ENCODE results near the gene PTH1R. TPM values are rescaled to one million over a fixed set of nuclear protein-coding genes. Genes with fewer than 3 reads are reported as not detected.

The PTH1R gene
- total RNA-seq, 1 experiment from 2014 or later = not detected

GRCh38 chr3:46926039-46926438 lies 48.5 kb downstream of the PTH1R start:
- no peak for TF ChIP-seq CTCF (IDR thresholded peaks at IDR 0.05; ENCODE audit: unreplicated experiment)
- no peak overlapping the region for H3K4me3 Mint-ChIP-seq (ENCODE audit: low read depth, unreplicated experiment)

GRCh38 chr3:46926447-46926846 lies 48.9 kb downstream of the PTH1R start:
- Mint-ChIP-seq H3K4me1 (ENCODE audit: low read depth, unreplicated experiment) (peaks cover 26% of the 10 kb centered on the region), H3K36me3 (ENCODE audit: insufficient read depth, unreplicated experiment) (peaks cover 39% of the 10 kb centered on the region), H3K9me3 (ENCODE audit: low read depth, unreplicated experiment) (no peaks in the 10 kb centered on the region), H3K4me3 (ENCODE audit: low read depth, unreplicated experiment) (no peak overlapping the region), H3K27me3 (ENCODE audit: unreplicated experiment) (no peaks in the 10 kb centered on the region), H3K27ac (ENCODE audit: unreplicated experiment) (no peak overlapping the region)
- intact Hi-C loops (cut with micrococcal nuclease; ENCODE audit: unreplicated experiment) = no loop called here
- DNase-seq = no peak
- no TSS peak for BruUV-seq (replicated peaks)
- no peak for TF ChIP-seq CTCF (IDR thresholded peaks at IDR 0.05; ENCODE audit: unreplicated experiment)
- CTCF ChIA-PET = interaction anchor here (0.6 kb wide), 1 partner anchor 34 kb away, joined by 4 read pairs; no protein-coding TSS in a partner anchor

More at GRCh38 chr3:46926039-46926438, 48.5 kb downstream of the PTH1R start:
- DNase-seq = no peak
- no peaks in the 10 kb centered on the region for H3K27me3 Mint-ChIP-seq (ENCODE audit: unreplicated experiment)
- no TSS peak for BruUV-seq (replicated peaks)
- intact Hi-C loops (cut with micrococcal nuclease; ENCODE audit: unreplicated experiment) = no loop called here
- CTCF ChIA-PET = no interaction called here
- peaks cover 36% of the 10 kb centered on the region for H3K36me3 Mint-ChIP-seq (ENCODE audit: insufficient read depth, unreplicated experiment)
- H3K4me1 Mint-ChIP-seq (ENCODE audit: low read depth, unreplicated experiment) = peaks cover 22% of the 10 kb centered on the region
- H3K9me3 Mint-ChIP-seq (ENCODE audit: low read depth, unreplicated experiment) = no peaks in the 10 kb centered on the region
- H3K27ac Mint-ChIP-seq (ENCODE audit: unreplicated experiment) = no peak overlapping the region

GRCh38 chr3:46926871-46927717 lies 49.6 kb downstream of the PTH1R start:
- no peaks in the 10 kb centered on the region for H3K9me3 Mint-ChIP-seq (ENCODE audit: low read depth, unreplicated experiment)
- H3K4me1 Mint-ChIP-seq (ENCODE audit: low read depth, unreplicated experiment) = peaks cover 32% of the 10 kb centered on the region
- BruUV-seq (replicated peaks) = no TSS peak
- H3K27me3 Mint-ChIP-seq (ENCODE audit: unreplicated experiment) = no peaks in the 10 kb centered on the region
- TF ChIP-seq CTCF (IDR thresholded peaks at IDR 0.05; ENCODE audit: unreplicated experiment) = no peak
- no peak overlapping the region for H3K4me3 Mint-ChIP-seq (ENCODE audit: low read depth, unreplicated experiment)
- peaks cover 43% of the 10 kb centered on the region for H3K36me3 Mint-ChIP-seq (ENCODE audit: insufficient read depth, unreplicated experiment)
- intact Hi-C loops (cut with micrococcal nuclease; ENCODE audit: unreplicated experiment) = no loop called here
- CTCF ChIA-PET = interaction anchor here (0.6 kb wide), 1 partner anchor 33 kb away, joined by 4 read pairs; no protein-coding TSS in a partner anchor
- no peak for DNase-seq
- H3K27ac Mint-ChIP-seq (ENCODE audit: unreplicated experiment) = no peak overlapping the region

GRCh38 chr3:46927718-46928073 lies 50.2 kb downstream of the PTH1R start:
- intact Hi-C loops (cut with micrococcal nuclease; ENCODE audit: unreplicated experiment) = no loop called here
- Mint-ChIP-seq H3K27me3 (ENCODE audit: unreplicated experiment) (no peaks in the 10 kb centered on the region), H3K36me3 (ENCODE audit: insufficient read depth, unreplicated experiment) (peaks cover 49% of the 10 kb centered on the region), H3K27ac (ENCODE audit: unreplicated experiment) (no peak overlapping the region), H3K4me1 (ENCODE audit: low read depth, unreplicated experiment) (peaks cover 38% of the 10 kb centered on the region), H3K9me3 (ENCODE audit: low read depth, unreplicated experiment) (no peaks in the 10 kb centered on the region), H3K4me3 (ENCODE audit: low read depth, unreplicated experiment) (no peak overlapping the region)
- no peak for DNase-seq
- CTCF ChIA-PET = no interaction called here
- no TSS peak for BruUV-seq (replicated peaks)
- no peak for TF ChIP-seq CTCF (IDR thresholded peaks at IDR 0.05; ENCODE audit: unreplicated experiment)
